HG03571 (cell line): ENCODE measurements around the gene RPS2.
A peak's percentile ranks its signal among the peaks of the same experiment; 100 is the strongest.
"Not testable (repeated sequence)": the region's sequence is repeated elsewhere in the genome, so short reads cannot be mapped to it uniquely, and the experiment has no call there.

Source experiments
- ATAC-seq: cut with Tn5 transposase; IDR thresholded peaks from one replicate; pipeline ENCODE4 v1.9.1; 2021; ENCODE audit not compliant: unreplicated experiment

Gene RPS2

DNA sequence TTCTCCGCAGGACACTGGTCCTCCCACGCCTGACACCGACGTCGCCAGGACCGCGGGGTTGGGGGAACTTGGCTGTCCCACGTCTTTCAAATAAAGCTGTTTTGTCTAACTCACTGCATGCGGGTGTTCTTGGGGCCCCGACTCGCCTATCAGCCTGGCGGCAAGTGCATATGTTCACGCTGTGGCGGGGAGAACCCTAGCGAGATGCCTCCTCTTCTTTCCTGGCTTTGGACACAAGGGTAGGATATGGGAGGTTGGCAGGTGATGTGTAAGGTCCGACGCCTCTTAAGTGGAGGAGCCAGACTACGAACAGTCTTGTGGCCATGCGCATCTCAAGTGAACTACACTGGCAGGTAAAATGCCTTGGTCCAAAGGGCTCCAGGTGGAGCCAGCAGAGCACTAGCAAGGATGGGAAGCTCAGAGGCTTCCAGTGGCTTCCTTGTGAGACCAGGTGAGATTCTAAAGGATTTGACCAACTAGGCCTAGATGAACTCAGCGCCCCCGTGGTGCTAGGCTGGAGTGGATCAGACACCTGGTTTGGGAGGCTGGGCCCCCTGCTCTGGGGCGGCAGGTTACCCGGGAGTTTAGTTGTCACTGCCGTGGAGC, 873 bp upstream of the RPS2 start:
- no peak for ATAC-seq

DNA sequence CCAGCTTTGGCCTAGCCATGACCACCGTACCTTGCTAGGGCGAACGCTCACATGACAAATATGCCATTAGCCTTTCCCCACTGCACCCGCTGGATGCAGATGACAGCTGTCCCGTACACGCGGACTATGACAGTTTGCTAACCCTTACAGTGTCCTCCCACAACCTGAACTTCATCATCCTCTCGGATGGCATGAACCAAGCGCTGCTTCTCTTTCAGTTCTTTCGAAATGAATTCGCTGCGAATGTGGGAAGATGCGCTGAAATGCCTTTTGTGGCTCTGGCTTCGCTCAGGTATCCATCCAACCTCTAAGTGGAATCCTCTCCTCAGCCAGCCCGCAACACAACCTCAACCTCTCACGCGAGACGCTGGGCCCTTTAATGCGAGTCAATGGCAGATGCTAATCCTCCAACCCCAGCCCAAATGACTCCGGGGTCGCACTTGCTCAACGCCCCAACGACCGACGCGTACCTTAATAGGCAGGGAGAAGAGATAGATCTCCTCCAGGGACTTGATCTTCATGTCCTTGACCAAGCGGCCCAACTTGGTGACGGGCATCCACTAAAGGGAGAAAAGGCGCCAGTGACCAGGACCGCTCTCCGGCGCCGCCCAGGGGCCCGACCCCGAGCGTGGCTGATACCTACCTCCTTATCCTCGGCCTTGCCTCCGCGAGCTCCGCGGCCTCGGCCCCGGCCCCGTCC, 670 bp downstream of the RPS2 start:
- no peak for ATAC-seq

DNA sequence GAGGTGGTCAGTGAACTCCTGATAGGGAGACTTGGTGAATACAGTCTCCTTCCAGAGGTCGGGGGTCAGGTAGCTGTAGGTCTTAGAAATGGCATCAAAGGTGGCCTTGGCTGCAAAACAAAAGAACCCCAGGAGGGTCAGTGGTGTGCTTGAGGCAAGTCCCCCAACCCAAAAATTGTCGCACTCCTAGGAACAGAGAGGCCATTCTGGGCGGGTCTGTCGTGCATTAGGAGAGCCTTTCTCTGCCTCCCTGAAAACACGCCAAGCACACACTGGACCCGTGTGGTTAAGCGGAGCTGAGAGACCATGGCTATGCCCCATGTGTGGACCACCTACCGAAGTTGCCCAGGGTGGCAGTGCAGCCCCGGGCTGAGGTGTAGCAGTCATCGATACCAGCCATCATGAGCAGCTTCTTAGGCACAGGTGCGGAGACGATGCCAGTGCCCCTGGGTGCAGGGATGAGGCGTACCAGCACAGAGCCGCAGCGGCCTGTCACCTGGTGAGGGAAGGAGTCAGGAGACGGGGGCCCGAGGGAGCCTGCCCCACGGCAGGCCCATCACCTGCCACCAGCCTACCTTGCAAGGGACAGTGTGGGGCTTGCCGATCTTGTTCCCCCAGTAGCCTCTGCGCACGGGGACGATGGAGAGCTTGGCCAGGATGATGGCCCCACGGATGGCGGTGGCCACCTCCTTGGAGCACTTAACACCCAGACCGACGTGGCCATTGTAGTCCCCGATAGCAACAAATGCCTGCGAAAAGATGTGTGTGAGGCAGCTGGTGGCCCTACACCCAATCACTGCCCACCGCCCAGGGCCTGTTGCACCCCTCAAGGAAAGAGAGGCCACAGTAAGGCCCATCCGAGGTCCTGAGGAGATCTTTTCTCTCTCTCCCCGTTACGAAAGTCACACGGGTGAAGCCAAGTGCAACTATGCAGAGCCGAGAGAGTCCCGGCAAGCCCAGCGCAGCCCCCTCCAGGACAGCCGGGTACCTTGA, 2.2 kb downstream of the RPS2 start:
- ATAC-seq = not testable (repeated sequence)

DNA sequence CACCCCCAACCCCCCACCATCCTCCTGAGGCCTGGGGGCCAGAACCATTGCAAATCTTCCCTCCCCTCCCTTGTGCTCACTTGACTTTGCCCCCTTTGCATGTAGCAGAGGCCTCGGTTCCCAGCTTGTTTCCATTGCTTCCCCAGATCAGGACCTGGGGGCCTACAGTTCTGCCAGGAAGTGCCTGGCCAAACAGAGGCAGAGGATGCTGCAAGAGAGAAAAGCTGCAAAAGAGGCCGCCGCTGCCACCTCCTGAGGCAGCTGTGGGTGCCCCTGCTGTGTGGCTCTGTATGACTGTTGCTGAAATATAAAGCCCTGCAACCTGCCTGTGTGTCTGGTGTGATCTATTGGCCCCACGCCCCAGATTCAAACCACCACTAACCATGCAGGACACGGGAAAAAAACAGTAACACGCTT, 3.0 kb downstream of the RPS2 start:
- no peak for ATAC-seq

DNA sequence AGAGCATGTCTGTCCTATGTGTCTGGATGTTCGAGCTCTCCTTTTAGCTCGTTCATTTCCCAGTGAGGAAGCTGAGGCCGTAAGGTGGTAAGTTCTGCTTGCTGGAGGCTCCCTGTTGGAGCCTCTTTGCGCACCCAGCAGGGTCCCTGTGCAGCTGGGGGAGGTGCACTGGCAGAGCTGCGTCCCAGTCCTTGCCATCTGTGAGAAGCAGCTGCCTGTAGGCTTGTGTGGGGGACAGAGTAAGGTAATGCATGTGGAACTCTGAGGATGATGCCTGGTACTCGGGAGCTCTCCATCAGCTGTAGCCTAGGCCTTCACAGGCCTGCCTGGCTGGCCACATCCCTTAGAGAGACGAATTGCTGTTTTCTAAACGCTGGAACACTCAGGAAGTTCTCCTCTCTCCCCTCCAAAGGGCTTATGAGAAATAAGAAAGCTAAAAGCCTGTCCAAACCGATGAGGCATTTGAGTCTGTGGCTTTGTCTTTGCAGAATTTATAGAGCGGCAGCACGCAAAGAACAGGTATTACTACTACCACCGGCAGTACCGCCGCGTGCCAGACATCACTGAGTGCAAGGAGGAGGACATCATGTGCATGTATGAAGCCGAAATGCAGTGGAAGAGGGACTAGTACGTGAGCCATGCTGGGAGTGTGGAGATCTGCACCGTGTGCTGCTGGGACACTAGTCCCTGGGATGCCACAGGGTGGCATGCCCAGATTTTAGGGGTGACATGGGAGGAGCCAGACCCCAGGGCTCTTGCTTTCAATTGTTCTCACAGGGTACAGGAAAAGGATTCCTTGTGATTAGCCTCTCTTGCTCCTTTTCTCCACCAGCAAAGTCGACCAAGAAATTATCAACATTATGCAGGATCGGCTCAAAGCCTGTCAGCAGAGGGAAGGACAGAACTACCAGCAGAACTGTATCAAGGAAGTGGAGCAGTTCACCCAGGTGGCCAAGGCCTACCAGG, 3.7 kb downstream of the RPS2 start:
- no peak for ATAC-seq

DNA sequence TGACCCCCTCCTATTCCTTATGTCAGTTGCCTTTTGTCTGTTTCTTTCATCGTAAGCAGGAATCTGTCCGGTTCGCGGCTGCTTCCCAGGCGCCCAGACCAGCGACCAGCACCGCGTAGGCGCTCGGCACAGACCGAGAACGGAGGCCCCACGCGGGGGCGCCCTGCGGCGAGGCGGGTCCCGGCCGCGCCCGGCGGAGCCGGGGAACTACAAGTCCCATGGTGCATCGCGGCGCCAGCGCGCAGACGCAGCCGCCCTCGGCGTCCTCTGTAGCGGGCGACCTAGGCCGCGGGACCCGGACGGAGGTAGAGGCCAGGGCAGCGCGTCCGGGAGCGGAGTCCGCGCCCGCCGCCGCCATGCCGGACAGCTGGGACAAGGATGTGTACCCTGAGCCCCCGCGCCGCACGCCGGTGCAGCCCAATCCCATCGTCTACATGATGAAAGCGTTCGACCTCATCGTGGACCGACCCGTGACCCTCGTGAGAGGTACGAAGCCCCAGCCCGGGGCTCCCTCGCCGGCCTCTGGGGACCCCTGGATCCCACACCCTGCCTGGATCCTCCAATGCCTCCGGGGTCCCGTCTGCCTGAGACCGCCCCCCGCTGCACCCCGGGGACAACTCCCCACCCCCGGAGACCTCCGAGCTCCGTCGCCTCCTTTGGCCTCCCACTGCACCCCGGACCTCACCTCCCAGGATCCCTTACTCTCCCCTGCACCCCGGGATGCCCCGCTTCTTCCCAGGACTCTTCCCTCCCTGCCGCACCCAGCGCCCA, 5.2 kb downstream of the RPS2 start, which contains the start of gene NDUFB10:
Gene NDUFB10, plus strand, starts transcription at position 270 of the 771 bp plus-strand sequence. Its CDS starts 87 bp downstream, at position 357.
- ATAC-seq = peak; percentile 48

DNA sequence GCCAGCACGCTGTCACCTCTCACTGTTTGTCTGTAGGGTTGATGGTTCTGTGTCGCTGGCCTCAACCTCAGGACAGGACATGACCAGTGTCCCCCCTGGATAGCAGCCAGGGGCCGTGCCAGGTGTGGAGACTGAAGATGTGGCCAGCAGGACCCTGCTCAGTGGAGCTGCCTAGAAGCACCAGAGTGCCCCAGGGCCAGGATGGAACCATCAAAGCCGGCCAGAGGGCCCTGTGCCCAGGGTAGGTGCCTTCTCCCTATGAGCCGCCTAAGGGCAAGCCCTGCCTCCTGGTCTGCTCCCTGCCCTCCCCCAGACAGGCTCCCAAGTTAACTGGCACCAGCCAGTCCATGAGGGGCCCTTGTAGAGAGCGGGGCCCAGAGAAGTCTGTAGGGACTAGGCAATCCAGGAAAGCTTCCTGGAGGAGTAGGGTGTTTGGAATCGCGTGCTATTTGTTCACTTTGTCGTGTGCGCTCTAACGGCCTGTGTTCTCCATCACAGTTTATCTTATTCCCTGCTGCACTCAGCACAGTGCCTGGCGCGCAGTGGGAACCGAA, 5.8 kb downstream of the RPS2 start:
- no peak for ATAC-seq

DNA sequence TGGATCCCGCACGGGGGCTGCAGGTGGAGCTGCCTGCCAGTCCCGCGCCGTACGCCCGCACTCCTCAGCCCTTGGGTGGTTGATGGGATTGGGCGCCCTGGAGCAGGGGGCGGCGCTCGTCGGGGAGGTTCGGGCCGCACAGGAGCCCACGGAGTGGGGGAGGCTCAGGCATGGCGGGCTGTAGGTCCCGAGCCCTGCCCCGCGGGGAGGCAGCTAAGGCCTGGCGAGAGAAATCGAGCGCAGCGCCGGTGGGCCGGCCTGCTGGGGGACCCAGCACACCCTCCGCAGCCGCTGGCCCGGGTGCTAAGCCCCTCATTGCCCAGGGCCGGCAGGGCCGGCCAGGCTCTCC, 6.5 kb downstream of the RPS2 start:
- ATAC-seq = not testable (repeated sequence)

DNA sequence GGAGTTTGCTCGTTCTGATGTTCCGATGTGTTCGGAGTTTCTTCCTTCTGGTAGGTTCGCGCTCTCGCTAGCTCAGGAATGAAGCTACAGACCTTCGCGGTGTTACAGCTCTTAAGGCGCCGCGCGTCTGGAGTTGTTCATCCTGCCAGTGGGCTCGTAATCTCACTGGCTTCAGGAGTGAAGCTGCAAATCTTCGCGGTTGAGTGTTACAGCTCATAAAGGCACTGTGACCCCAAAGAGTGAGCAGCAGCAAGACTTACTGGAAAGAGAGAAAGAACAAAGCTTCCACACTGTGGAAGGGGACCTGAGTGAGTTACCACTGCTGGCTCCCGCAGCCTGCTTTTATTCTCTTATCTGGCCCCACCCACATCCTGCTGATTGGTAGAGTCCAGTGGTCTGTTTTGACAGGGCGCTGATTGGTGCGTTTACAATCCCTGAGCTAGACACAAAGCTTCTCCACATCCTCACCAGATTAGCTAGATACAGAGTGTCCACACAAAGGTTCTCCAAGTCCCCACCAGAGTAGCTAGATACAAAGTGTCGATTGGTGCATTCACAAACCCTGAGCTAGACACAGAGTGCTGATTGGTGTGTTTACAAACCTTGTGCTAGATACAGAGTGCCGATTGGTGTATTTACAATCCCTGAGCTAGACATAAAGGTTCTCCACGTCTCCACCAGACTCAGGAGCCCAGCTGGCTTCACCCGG, 7.0 kb downstream of the RPS2 start:
- ATAC-seq = not testable (repeated sequence)

DNA sequence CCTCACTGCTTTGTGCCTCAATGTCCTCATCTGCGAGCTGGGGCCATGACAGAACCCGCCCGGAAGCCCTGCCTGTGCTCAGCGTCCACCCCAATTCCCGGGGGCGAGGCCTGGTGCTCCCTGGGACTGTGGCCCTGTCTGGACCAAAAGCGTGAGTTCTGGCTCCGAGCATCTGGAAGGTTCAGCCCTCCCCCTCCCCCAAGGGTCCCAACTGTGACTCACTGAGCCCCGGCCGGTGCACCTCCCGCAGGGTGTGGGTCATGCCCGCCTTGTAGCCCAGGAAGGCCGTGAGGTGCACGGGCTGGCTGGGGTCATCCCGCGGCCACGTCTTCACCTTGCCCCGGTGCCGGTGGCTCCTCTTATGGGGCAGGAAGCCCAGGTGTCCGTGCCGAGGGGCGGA, 10.9 kb downstream of the RPS2 start:
- ATAC-seq = no peak

DNA sequence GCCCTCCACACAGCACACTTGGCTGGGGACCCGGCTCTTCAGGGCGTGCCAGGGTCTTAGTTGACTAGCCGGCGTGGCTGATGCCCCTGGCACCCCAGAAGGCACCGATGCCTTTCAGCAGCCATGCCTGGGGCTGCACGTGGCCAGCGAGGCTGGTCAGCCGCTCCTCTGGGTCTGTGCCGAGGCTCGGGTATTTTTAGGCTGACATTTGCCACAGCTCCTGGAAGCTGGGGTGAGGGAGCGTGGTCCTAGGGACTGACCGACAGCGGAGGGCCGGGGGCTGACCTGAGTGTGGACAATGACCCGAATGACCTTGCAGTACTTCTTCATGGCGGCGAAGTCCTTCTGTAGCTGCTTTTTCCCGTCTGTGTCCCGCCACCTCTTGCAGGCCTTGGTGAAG, 14.1 kb downstream of the RPS2 start:
- no peak for ATAC-seq

DNA sequence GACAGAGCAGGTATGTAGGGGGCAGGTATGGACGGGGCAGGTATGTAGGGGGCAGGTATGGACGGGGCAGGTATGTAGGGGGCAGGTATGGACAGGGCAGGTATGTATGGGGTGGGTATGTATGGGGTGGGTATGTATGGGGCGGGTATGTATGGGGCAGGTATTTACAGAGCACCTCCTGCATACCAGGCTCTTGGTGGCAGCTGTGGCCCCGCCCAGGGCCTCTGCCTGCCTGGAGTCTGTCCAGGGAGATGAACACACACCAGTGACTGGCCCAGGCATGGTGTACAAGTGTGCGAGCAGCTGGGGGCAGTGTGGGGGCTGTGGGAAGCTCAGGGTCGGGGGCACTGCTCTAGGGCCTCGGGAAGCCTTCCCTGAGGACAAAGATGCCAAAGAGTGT, 14.6 kb downstream of the RPS2 start:
- no peak for ATAC-seq

DNA sequence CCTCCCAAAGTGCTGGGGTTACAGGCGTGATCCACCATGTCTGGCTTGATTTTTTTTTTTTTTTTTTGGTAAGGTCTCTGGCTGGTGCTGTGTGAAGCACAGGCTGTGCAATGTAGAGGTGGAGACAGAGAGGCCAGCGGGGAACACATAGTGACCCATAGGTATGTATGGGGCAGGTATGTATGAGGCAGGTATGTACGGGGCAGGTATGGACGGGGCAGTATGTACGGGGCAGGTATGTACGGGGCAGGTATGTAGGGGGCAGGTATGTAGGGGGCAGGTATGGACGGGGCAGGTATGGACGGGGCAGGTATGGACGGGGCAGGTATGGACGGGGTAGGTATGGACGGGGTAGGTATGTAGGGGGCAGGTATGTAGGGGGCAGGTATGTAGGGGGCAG, 15.1 kb downstream of the RPS2 start:
- no peak for ATAC-seq

DNA sequence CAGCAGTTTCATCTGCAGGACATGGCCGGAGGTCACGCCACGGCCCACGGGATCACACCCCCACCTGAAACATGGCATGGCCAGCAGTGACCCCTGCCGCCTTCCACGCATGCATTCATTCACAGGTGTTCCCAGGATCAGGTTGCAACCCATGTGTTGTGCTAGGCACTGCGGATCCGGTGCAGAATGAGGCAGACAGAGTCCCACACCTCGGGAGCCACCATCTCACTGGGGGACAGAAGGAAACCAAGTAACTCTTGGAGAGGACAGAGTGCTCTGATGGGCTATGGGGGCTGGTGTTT, 17.3 kb downstream of the RPS2 start:
- ATAC-seq = no peak

DNA sequence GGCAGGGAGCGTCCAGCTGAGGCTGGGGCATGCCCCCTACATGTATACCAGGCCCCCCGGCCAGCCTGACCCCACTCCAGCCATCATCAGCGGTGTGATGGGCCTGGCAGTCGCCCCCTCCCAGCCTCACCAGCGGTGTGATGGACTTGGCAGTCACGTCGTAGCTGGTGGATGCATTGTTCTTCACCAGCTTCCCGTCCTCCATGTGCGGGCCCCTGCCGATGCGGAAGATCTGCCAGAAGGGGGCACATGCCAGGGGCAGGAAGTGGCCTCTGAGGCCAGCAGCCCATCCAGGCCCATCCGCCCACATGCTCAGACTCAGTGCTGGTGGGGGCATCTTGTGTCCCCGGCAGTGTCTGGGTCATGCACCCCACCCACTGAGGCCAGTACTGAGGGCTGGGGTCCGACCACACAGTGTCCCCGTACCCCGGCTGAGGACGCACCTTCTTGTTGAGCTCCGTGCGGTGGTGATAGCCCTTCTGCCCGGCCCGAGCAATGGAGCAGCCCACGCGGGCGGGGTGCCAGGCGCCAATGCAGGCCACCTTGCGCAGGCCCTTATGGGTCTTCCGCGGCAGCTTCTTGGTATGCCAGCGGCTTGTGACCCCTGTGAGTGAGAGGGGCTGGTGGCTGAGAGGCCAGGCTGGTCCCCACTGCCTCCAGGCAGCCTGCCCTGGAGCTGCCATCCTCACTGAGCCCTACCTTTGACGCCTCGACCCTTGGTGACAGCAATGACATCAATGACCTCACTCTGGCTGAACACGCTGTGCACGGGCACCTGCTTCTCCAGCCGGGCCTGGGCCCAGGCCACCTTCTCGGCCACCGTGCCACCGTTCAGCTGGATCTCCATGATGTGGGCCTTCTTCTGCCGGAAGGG, 17.9 kb downstream of the RPS2 start:
- ATAC-seq = no peak

DNA sequence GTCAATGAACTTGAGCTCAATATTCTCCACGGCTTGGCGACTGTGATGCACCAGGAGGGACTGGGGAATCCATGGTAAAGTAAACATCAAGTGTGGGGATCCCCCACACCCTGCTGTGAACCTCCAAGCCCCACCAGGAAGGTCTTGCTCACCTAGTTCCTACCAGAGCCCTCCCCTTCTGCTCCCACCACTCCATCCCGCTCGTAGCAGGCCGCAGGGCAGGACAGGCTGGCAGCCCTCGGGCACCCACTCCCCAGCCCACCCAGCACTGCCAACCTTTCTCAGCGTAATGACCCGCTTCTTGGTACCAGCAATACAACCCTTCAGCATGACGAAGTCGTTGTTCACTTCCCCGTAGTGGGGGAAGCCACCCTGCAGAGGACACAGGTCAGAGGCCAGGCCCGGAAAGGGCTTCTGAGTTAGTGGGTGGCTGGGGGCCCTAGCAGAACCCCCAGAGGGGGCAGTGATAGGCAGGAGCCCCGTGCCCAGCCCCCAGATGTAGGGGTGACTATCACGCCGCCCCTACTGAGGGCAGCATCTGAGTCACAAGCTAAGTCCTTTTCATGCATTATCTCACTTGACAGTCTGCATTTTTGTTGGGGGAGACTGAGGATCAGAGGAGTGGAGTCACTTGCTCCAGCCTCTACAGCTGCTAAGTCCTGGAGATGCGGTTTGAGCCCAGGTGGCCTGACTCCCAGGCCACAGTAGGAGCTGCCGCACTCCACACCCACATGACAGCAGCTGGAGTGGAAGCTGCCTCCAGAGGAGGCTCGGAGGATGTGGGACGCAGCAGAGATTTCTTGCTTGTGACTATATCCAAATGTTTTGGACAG, 18.9 kb downstream of the RPS2 start:
- ATAC-seq = no peak

DNA sequence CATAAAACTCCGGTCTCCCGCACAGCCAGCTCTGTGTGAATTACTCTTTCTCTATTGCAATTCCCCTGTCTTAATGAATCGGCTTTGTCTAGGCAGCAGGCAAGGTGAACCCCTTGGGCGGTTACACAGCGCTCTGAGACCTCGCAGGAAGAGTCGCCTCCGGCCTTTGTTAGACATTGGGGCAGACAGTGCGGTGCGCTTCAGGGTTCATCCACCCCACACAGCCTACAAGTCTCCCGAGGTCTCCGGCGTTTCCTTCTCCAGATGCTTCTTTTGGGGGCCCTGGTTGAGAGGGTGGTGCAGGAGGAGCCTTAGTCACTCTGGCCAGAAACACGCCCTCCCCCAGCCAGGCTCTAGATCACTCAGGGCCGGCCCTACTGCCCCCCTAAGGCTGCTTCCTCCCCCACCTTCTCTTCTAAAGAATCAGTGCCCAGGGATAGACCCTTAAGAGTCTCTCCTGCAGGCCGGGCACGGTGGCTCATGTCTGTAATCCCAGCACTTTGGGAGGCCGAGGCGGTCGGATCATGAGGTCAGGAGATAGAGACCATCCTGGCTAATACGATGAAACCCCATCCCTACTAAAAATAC, 19.9 kb downstream of the RPS2 start:
- ATAC-seq = no peak
